GM12878 (cell line): ENCODE measurements around the gene KRTAP4-7. TPM values are rescaled to one million over a fixed set of nuclear protein-coding genes. Genes with fewer than 3 reads are reported as not detected.
"Not testable (repeated sequence)": the region's sequence is repeated elsewhere in the genome, so short reads cannot be mapped to it uniquely, and the experiment has no call there.

Experiments
- ATAC-seq: fragments of 200-7000 bp; cut with Tn5 transposase; 3 replicates; pipeline ENCODE4 v1.9.1; 2020; ENCODE audit warnings: mild to moderate bottlenecking, moderate library complexity
- BruUV-seq: library from RNA; stranded (reverse); fragments of 400-500 nt; replicated peaks from 2 replicates; lab custom pipeline; 2021; lab: Mats Ljungman, UMichigan
- CTCF ChIA-PET: fragments of 300-600 bp; sonication (Branson Sonifier 250); formaldehyde crosslinking; extraction: SDS; loops from one replicate; lab custom pipeline; 2021; ENCODE audit warnings: inconsistent platforms; lab: Yijun Ruan, JAX
- POLR2A ChIA-PET: fragments of 350-600 bp; formaldehyde crosslinking; extraction: SDS; loops from one replicate; lab custom pipeline; 2021; ENCODE audit warnings: inconsistent platforms; lab: Charles Lee
- RAD21 ChIA-PET: fragments of 300-600 bp; sonication (Branson Sonifier 250); formaldehyde crosslinking; loops from one replicate; lab custom pipeline; 2023; ENCODE audit warnings: antibody characterized with exemption; ENCODE audit not compliant: unreplicated experiment; lab: Charles Lee
- SMC1A ChIA-PET: fragments of 300-600 bp; sonication (Branson Sonifier 250); formaldehyde crosslinking; loops from one replicate; lab custom pipeline; 2023; ENCODE audit not compliant: unreplicated experiment, uncharacterized antibody; lab: Charles Lee
- DNase-seq: peaks from one replicate; pipeline ENCODE4 v3.0.0-alpha.2; 2011; ENCODE audit warnings: low read depth, low spot score
- FAIRE-seq: peaks from 3 replicates; lab custom pipeline; 2011; peaks lifted over from hg19 to GRCh38; lab: Jason Lieb, UNC
- H2AFZ ChIP-seq: 2 replicates; pipeline ENCODE4 v1.6.0; 2011; ENCODE audit warnings: low read depth, low read length, control low read depth; ENCODE audit not compliant: control insufficient read depth
- H3K27ac ChIP-seq: 2 replicates; pipeline ENCODE4 v1.5.1; 2011; ENCODE audit warnings: control low read depth; ENCODE audit not compliant: control insufficient read depth, insufficient read depth
- H3K27me3 ChIP-seq, 2 experiments: replicated peaks in 1 of 2; 2 replicates each; pipeline versions ENCODE4 v1.6.0 to v1.6.1; 2011; ENCODE audit warnings: low read length in 1 of 2; ENCODE audit not compliant: control insufficient read depth in 2 of 2, insufficient read depth in 2 of 2
- H3K36me3 ChIP-seq, 2 experiments: 2 replicates each; pipeline ENCODE4 v1.5.1; 2011; ENCODE audit warnings: low read length in 1 of 2; ENCODE audit not compliant: control insufficient read depth in 2 of 2, insufficient read depth in 2 of 2
- H3K4me1 ChIP-seq: 2 replicates; pipeline ENCODE4 v1.6.1; 2011; ENCODE audit warnings: mild to moderate bottlenecking, low read length, moderate library complexity, mixed read lengths; ENCODE audit not compliant: control insufficient read depth, insufficient read depth
- H3K4me2 ChIP-seq: 2 replicates; pipeline ENCODE4 v1.6.0; 2011; ENCODE audit warnings: control low read depth; ENCODE audit not compliant: control insufficient read depth, insufficient read depth
- H3K4me3 ChIP-seq: fragments of 200-600 bp; sonication (generic); 2 replicates; pipeline ENCODE4 v1.5.1; 2016
- H3K79me2 ChIP-seq: 2 replicates; pipeline ENCODE4 v1.6.0; 2011; ENCODE audit warnings: low read length; ENCODE audit not compliant: control insufficient read depth, insufficient read depth
- H3K9ac ChIP-seq: 2 replicates; pipeline ENCODE4 v1.8.0; 2011; ENCODE audit warnings: low read length, control low read depth, mixed read lengths; ENCODE audit not compliant: control insufficient read depth, insufficient read depth
- H3K9me3 ChIP-seq: replicated peaks from 3 replicates; pipeline ENCODE4 v1.5.1; 2011; ENCODE audit warnings: mild to moderate bottlenecking, low read length; ENCODE audit not compliant: control insufficient read depth, insufficient read depth
- H4K20me1 ChIP-seq: 2 replicates; pipeline ENCODE4 v1.6.0; 2011; ENCODE audit not compliant: control insufficient read depth, insufficient read depth
- CREM ChIP-seq: IDR thresholded peaks from 2 replicates; pipeline ENCODE4 v1.6.1; 2014; ENCODE audit warnings: antibody characterized with exemption, low read depth
- WGBS: methylation state at CpG from one replicate; pipeline ENCODE4 v1.1.6; 2016; ENCODE audit warnings: low lambda C conversion rate; ENCODE audit not compliant: insufficient replicate concordance, insufficient coverage; ENCODE audit errors: missing lambda C conversion rate; 5-methylcytosine and 5-hydroxymethylcytosine counted together
- in situ Hi-C: fragments of 300-500 bp; cut with MboI; formaldehyde crosslinking; loops from 9 replicates; pipeline ENCODE4 v1.14.3; 2018; ENCODE audit warnings: mixed read lengths
- intact Hi-C: fragments of 100-400 bp; cut with micrococcal nuclease; formaldehyde crosslinking; loops from one replicate; pipeline ENCODE4 v1.14.2; 2022; ENCODE audit not compliant: unreplicated experiment
- polyA plus RNA-seq, 11 experiments: library from polyadenylated mRNA; depleted of rRNA in 4 of 11; unstranded in 6 of 11; stranded (reverse) in 5 of 11; fragments of >200 nt; fragmentation: Nextera tagmentation in 4 of 11; fragmentation: Illumina TruSeq in 1 of 11; extraction: Ambion mirVana in 4 of 11; extraction: Trizol in 1 of 11; gene quantifications; 1 replicate in 1 of 11; 2 replicates in 10 of 11; pipeline versions ENCODE4 v1.2.1 to v1.2.3, GENCODE V29; 2011 to 2016; ENCODE audit warnings: inconsistent platforms in 2 of 11, missing spikeins in 2 of 11, low read depth in 1 of 11
- total RNA-seq, 4 experiments: library from RNA; depleted of rRNA in 3 of 4; stranded (reverse); fragments of >200 nt in 3 of 4; fragmentation: Illumina TruSeq in 1 of 4; extraction: Trizol in 1 of 4; gene quantifications; 2 replicates each; pipeline versions ENCODE4 v1.2.1 to v1.2.3, GENCODE V29; 2013 to 2021

Gene KRTAP4-7
- total and polyA plus RNA-seq, 10 of the 15 experiments (the other 5 are each of a cell fraction or from before 2014, with no cell fraction given): not detected

GRCh38 chr17:41054025-41054424 lies 29.9 kb upstream of the KRTAP4-7 start (continued):
- TF ChIP-seq CREM: no peak

- FAIRE-seq, H3K9me3 ChIP-seq, DNase-seq, SMC1A ChIA-PET, H2AFZ ChIP-seq, RAD21 ChIA-PET, in situ Hi-C loops, H3K4me1 ChIP-seq, H3K79me2 ChIP-seq, CTCF ChIA-PET, intact Hi-C loops, ATAC-seq, H3K4me3 ChIP-seq, POLR2A ChIA-PET, BruUV-seq, H3K27ac ChIP-seq, H3K36me3 ChIP-seq, H4K20me1 ChIP-seq, H3K4me2 ChIP-seq, H3K9ac ChIP-seq, H3K27me3 ChIP-seq: not testable (repeated sequence)
- 32% methylated on average over 9 of the region's 9 CpGs for WGBS
Observed at GRCh38 chr17:41054556-41054955, 29.4 kb upstream of the KRTAP4-7 start.

- H3K27me3 ChIP-seq, intact Hi-C loops, in situ Hi-C loops, H3K4me2 ChIP-seq, POLR2A ChIA-PET, SMC1A ChIA-PET, H3K9ac ChIP-seq, H3K79me2 ChIP-seq, FAIRE-seq, H3K9me3 ChIP-seq, BruUV-seq, RAD21 ChIA-PET, DNase-seq, H4K20me1 ChIP-seq, ATAC-seq, H3K27ac ChIP-seq, H3K36me3 ChIP-seq, H3K4me1 ChIP-seq, CTCF ChIA-PET, H3K4me3 ChIP-seq, H2AFZ ChIP-seq: not testable (repeated sequence)
- 0% methylated on average over 1 of the region's 6 CpGs for WGBS
Observed at GRCh38 chr17:41055130-41055529, 28.8 kb upstream of the KRTAP4-7 start, which contains the start of gene KRTAP2-2. Gene KRTAP2-2 (minus strand): TSS chr17:41055230. CDS start chr17:41055211, 19 bp downstream.
